ENCODE results near the gene FAM184A. TPM values are rescaled to one million over a fixed set of nuclear protein-coding genes. Genes with fewer than 3 reads are reported as not detected.

FAM184A gene
- total RNA-seq (ENCODE audit: low replicate concordance), result 3.4 and 7.5 TPM in 2 replicates
- long read RNA-seq, partial matches to known transcripts, result 1 of 2 reads
- long read RNA-seq, other reads (novel, unspliced or antisense), result 1 of 2 reads

GRCh38 chr6:119078376-119079282, at the start of gene FAM184A:
Gene FAM184A (minus strand): TSS chr6:119078664. CDS start chr6:119078299, 365 bp downstream.
- peak within 1 kb of the TSS; percentile 91 for H3K27ac Mint-ChIP-seq
- peak within 1 kb of the TSS; percentile 97 for H3K4me3 Mint-ChIP-seq
- DNase-seq (ENCODE audit: extremely low spot score, unreplicated experiment), result peak; percentile 86
- no peaks in the 10 kb centered on the region for H3K9me3 Mint-ChIP-seq
- TF ChIP-seq CTCF (conservative IDR thresholded peaks at IDR 0.05), result peak; percentile 73
- H3K36me3 Mint-ChIP-seq, result no peaks in the 10 kb centered on the region
- peaks cover 14% of the 10 kb centered on the region for H3K4me1 Mint-ChIP-seq (ENCODE audit: unreplicated experiment)
- H3K27me3 Mint-ChIP-seq, result peaks cover 39% of the 10 kb centered on the region

GRCh38 chr6:119127627-119128026, 49.2 kb upstream of the FAM184A start:
- no peaks in the 10 kb centered on the region for H3K27me3 Mint-ChIP-seq

GRCh38 chr6:119126826-119127225, 48.4 kb upstream of the FAM184A start:
- Mint-ChIP-seq H3K9me3 (no peaks in the 10 kb centered on the region), H3K4me3 (no peak overlapping the region), H3K36me3 (no peaks in the 10 kb centered on the region), H3K27me3 (no peaks in the 10 kb centered on the region), H3K27ac (no peak overlapping the region), H3K4me1 (ENCODE audit: unreplicated experiment) (peaks cover 21% of the 10 kb centered on the region)
- no peak for DNase-seq (ENCODE audit: extremely low spot score, unreplicated experiment)
- no peak for TF ChIP-seq CTCF (conservative IDR thresholded peaks at IDR 0.05)

More at GRCh38 chr6:119127627-119128026, 49.2 kb upstream of the FAM184A start:
- TF ChIP-seq CTCF (conservative IDR thresholded peaks at IDR 0.05), result no peak
- H3K4me3 Mint-ChIP-seq, result no peak overlapping the region
- H3K4me1 Mint-ChIP-seq (ENCODE audit: unreplicated experiment), result peaks cover 21% of the 10 kb centered on the region
- H3K36me3 Mint-ChIP-seq, result no peaks in the 10 kb centered on the region
- no peak for DNase-seq (ENCODE audit: extremely low spot score, unreplicated experiment)
- H3K27ac Mint-ChIP-seq, result no peak overlapping the region
- H3K9me3 Mint-ChIP-seq, result no peaks in the 10 kb centered on the region

- Mint-ChIP-seq H3K36me3 (no peaks in the 10 kb centered on the region), H3K9me3 (no peaks in the 10 kb centered on the region), H3K4me1 (ENCODE audit: unreplicated experiment) (peaks cover 21% of the 10 kb centered on the region), H3K4me3 (no peak overlapping the region), H3K27ac (no peak overlapping the region), H3K27me3 (no peaks in the 10 kb centered on the region)
- no peak for TF ChIP-seq CTCF (conservative IDR thresholded peaks at IDR 0.05)
- DNase-seq (ENCODE audit: extremely low spot score, unreplicated experiment), result no peak
Measured at GRCh38 chr6:119126140-119126539, 47.7 kb upstream of the FAM184A start.

- DNase-seq (ENCODE audit: extremely low spot score, unreplicated experiment), result no peak
- Mint-ChIP-seq H3K9me3 (no peaks in the 10 kb centered on the region), H3K4me1 (ENCODE audit: unreplicated experiment) (peaks cover 21% of the 10 kb centered on the region), H3K27ac (no peak overlapping the region), H3K27me3 (no peaks in the 10 kb centered on the region), H3K36me3 (no peaks in the 10 kb centered on the region), H3K4me3 (no peak overlapping the region)
- TF ChIP-seq CTCF (conservative IDR thresholded peaks at IDR 0.05), result no peak
Measured at GRCh38 chr6:119125576-119125975, 47.1 kb upstream of the FAM184A start.

Data from type B pancreatic cell (in vitro differentiated cells).